Measurements from ENCODE around the gene FCGR1A. TPM values are rescaled to one million over a fixed set of nuclear protein-coding genes. Genes with fewer than 3 reads are reported as not detected.

Gene FCGR1A
- total RNA-seq, 5 donors from 2014 or later (not counting 1 experiment from before 2014, with no cell fraction given) = not detected

Other genes with a start within 250 kb of the FCGR1A start
- gene PPIAL4C, start 198.8 kb upstream of the FCGR1A start, total RNA-seq = 1 to 10 TPM in 3 of 5 donors, not detected in 2; 1.0 to 4.0 (median 1.4) TPM
- 10 to 100 TPM in 3 of 5 donors, 1 to 10 TPM in 2; 6.0 to 27.6 (median 26.1) TPM for gene BOLA1, start 116.9 kb downstream of the FCGR1A start, total RNA-seq
- 1 to 10 TPM; 3.1 to 4.5 (median 3.9) TPM for gene SV2A, start 135.2 kb downstream of the FCGR1A start, total RNA-seq
- gene SF3B4, start 145.1 kb downstream of the FCGR1A start, total RNA-seq = 10 to 100 TPM; 45.3 to 54.6 (median 51.6) TPM
- 1 to 10 TPM in 4 of 5 donors, under 1 TPM in 1; 0.58 to 2.5 (median 1.5) TPM for gene MTMR11, start 154.2 kb downstream of the FCGR1A start, total RNA-seq
- 10 to 100 TPM in 3 of 5 donors, 1 to 10 TPM in 2; 7.8 to 13.7 (median 10.2) TPM for gene OTUD7B, start 228.0 kb downstream of the FCGR1A start, total RNA-seq